Kidney tubule cell (primary cell): ENCODE results near the gene CDKN2B-AS1.
A peak's percentile ranks its signal among the peaks of the same experiment; 100 is the strongest.

Experiments
- DNase-seq: peaks from one replicate; pipeline ENCODE4 v3.0.0-alpha.2; 2018; ENCODE audit warnings: low spot score

CDKN2B-AS1 gene

GRCh38 chr9:22005702-22006606, 11.4 kb downstream of the CDKN2B-AS1 start:
- DNase-seq: no peak

GRCh38 chr9:22008384-22008716, 13.8 kb downstream of the CDKN2B-AS1 start:
- DNase-seq: no peak

- DNase-seq: peak; percentile 96
Observed at GRCh38 chr9:22008717-22009505, 14.3 kb downstream of the CDKN2B-AS1 start, which contains the start of gene CDKN2B. Gene CDKN2B, minus strand, starts transcription at chr9:22009305. Its CDS starts 352 bp downstream, at chr9:22008953.

- DNase-seq: no peak
Observed at GRCh38 chr9:22009506-22009867, 14.9 kb downstream of the CDKN2B-AS1 start.

- no peak for DNase-seq
Observed at GRCh38 chr9:22010866-22011625, 16.5 kb downstream of the CDKN2B-AS1 start.

GRCh38 chr9:22022396-22022795, 27.8 kb downstream of the CDKN2B-AS1 start:
- no peak for DNase-seq

- no peak for DNase-seq
Observed at GRCh38 chr9:22026696-22027095, 32.1 kb downstream of the CDKN2B-AS1 start.

- no peak for DNase-seq
Observed at GRCh38 chr9:22028394-22028793, 33.8 kb downstream of the CDKN2B-AS1 start.

- no peak for DNase-seq
Observed at GRCh38 chr9:22029231-22029630, 34.6 kb downstream of the CDKN2B-AS1 start.

GRCh38 chr9:22030101-22030598, 35.6 kb downstream of the CDKN2B-AS1 start:
- peak; percentile 55 for DNase-seq

- DNase-seq: no peak
Observed at GRCh38 chr9:22031655-22032411, 37.2 kb downstream of the CDKN2B-AS1 start.

GRCh38 chr9:22033012-22033630, 38.5 kb downstream of the CDKN2B-AS1 start:
- no peak for DNase-seq

GRCh38 chr9:22035591-22036011, 41.0 kb downstream of the CDKN2B-AS1 start:
- DNase-seq: no peak

- DNase-seq: no peak
Observed at GRCh38 chr9:22036866-22037626, 42.5 kb downstream of the CDKN2B-AS1 start.

- peak; percentile 39 for DNase-seq
Observed at GRCh38 chr9:22037954-22038690, 43.5 kb downstream of the CDKN2B-AS1 start.

- DNase-seq: no peak
Observed at GRCh38 chr9:22039258-22039657, 44.7 kb downstream of the CDKN2B-AS1 start.

GRCh38 chr9:22040760-22041159, 46.2 kb downstream of the CDKN2B-AS1 start:
- peak; percentile 50 for DNase-seq

- DNase-seq: no peak
Observed at GRCh38 chr9:22041344-22041743, 46.8 kb downstream of the CDKN2B-AS1 start.

GRCh38 chr9:22041775-22042174, 47.2 kb downstream of the CDKN2B-AS1 start:
- peak; percentile 65 for DNase-seq
